Esophagus squamous epithelium (tissue), 4 donors: ENCODE data around the gene ADPRM.

Experiments
- POLR2A ChIP-seq, 4 donors: fragments of 450-650 bp; IDR thresholded peaks; one replicate each; pipeline ENCODE4 v1.6.1; 2017; ENCODE audit warnings: antibody characterized with exemption in 4 of 4, mild to moderate bottlenecking in 4 of 4, moderate library complexity in 3 of 4
- TF ChIP-seq, protein P1 (sequence below), 6 experiments: fragments of 450-650 bp in 4 of 6; fragments of 200-600 bp in 2 of 6; sonication (generic) in 2 of 6; IDR thresholded peaks; one replicate each; pipeline ENCODE4 v1.5.1; 2016 to 2019; ENCODE audit warnings: antibody characterized with exemption in 6 of 6, mild to moderate bottlenecking in 4 of 6, moderate library complexity in 4 of 6

- TF ChIP-seq POLR2A (IDR thresholded peaks at IDR 0.05) = no peak
- TF ChIP-seq, protein P1, sequence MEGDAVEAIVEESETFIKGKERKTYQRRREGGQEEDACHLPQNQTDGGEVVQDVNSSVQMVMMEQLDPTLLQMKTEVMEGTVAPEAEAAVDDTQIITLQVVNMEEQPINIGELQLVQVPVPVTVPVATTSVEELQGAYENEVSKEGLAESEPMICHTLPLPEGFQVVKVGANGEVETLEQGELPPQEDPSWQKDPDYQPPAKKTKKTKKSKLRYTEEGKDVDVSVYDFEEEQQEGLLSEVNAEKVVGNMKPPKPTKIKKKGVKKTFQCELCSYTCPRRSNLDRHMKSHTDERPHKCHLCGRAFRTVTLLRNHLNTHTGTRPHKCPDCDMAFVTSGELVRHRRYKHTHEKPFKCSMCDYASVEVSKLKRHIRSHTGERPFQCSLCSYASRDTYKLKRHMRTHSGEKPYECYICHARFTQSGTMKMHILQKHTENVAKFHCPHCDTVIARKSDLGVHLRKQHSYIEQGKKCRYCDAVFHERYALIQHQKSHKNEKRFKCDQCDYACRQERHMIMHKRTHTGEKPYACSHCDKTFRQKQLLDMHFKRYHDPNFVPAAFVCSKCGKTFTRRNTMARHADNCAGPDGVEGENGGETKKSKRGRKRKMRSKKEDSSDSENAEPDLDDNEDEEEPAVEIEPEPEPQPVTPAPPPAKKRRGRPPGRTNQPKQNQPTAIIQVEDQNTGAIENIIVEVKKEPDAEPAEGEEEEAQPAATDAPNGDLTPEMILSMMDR (IDR thresholded peaks at IDR 0.05) = no peak
Measured at GRCh38 chr17:10651927-10652326, 45.5 kb upstream of the ADPRM start.
